Measurements from ENCODE around the gene CANX. TPM values are rescaled to one million over a fixed set of nuclear protein-coding genes. Genes with fewer than 3 reads are reported as not detected.

Gene CANX
- total and polyA plus RNA-seq, 2 of the 13 experiments (the other 11 are each of a cell fraction or from before 2014, with no cell fraction given), result 477 to 680 TPM

GRCh38 chr5:179678223-179679013, 20.3 kb upstream of the CANX start (continued):
- peak; percentile 88; the same call in 1 of the 2 replicates for TF ChIP-seq ATF5 (CRISPR knock-in tag; IDR thresholded peaks at IDR 0.05; ENCODE audit: low read depth)
- TF ChIP-seq ZSCAN9 (CRISPR knock-in tag; IDR thresholded peaks at IDR 0.05; ENCODE audit: borderline replicate concordance), result no peak
- no peak for TF ChIP-seq PBX2 (CRISPR knock-in tag; IDR thresholded peaks at IDR 0.05)
- peak; percentile 82; the same call in 1 of the 2 replicates for TF ChIP-seq NFE2L1 (CRISPR knock-in tag; IDR thresholded peaks at IDR 0.05; ENCODE audit: borderline replicate concordance)
- TF ChIP-seq XRCC5 (optimal IDR thresholded peaks at IDR 0.05; ENCODE audit: low read length), result peak; percentile 58
- TF ChIP-seq SALL1 (CRISPR knock-in tag; IDR thresholded peaks at IDR 0.05), result peak; percentile 89
- TF ChIP-seq ZNF180 (CRISPR knock-in tag; IDR thresholded peaks at IDR 0.05; ENCODE audit: borderline replicate concordance, low read depth), result no peak
- no peak; the same call in 1 of the 2 replicates for TF ChIP-seq ZIK1 (CRISPR knock-in tag; IDR thresholded peaks at IDR 0.05; ENCODE audit: borderline replicate concordance, low read depth)
- TF ChIP-seq FOXA1 (IDR thresholded peaks at IDR 0.05), result no peak
- no peak for TF ChIP-seq FOXA1 (CRISPR knock-in tag; IDR thresholded peaks at IDR 0.05)
- no peak for TF ChIP-seq HDAC6 (IDR thresholded peaks at IDR 0.05; ENCODE audit: low read depth, low read length)
- peak in 1 of 2 experiments; percentile 58; a peak in 1 of 4 replicates for TF ChIP-seq KLF16 (CRISPR knock-in tag; IDR thresholded peaks at IDR 0.05)
- TF ChIP-seq PRDM4 (CRISPR knock-in tag; IDR thresholded peaks at IDR 0.05; ENCODE audit: borderline replicate concordance), result peak; percentile 40; the same call in 1 of the 2 replicates
- 0 out of 2 replicates have a peak, but pooled peaks have one; percentile 67 for TF ChIP-seq ZNF264 (CRISPR knock-in tag; IDR thresholded peaks at IDR 0.05)
- no peak; the same call in 1 of the 2 replicates for TF ChIP-seq NAIF1 (CRISPR knock-in tag; IDR thresholded peaks at IDR 0.05; ENCODE audit: borderline replicate concordance)
- no peak for TF ChIP-seq NR2F1 (CRISPR knock-in tag; IDR thresholded peaks at IDR 0.05)
- peak; percentile 91; the same call in 1 of the 2 replicates for TF ChIP-seq ZNF232 (CRISPR knock-in tag; IDR thresholded peaks at IDR 0.05; ENCODE audit: borderline replicate concordance)
- TF ChIP-seq NONO (IDR thresholded peaks at IDR 0.05), result no peak
- TF ChIP-seq NONO (CRISPR knock-in tag; conservative IDR thresholded peaks at IDR 0.05), result peak; percentile 97
- no peak for TF ChIP-seq PTBP1 (IDR thresholded peaks at IDR 0.05; ENCODE audit: low read depth, low read length, poor library complexity, severe bottlenecking)
- TF ChIP-seq NFYB (CRISPR knock-in tag; IDR thresholded peaks at IDR 0.05), result peak; percentile 41; the same call in 1 of the 2 replicates
- 0 out of 2 replicates have a peak, but pooled peaks have one; percentile 29 for TF ChIP-seq IRX3 (CRISPR knock-in tag; IDR thresholded peaks at IDR 0.05; ENCODE audit: borderline replicate concordance, low read depth)
- no peak; the same call in 1 of the 2 replicates for TF ChIP-seq ZNF740 (CRISPR knock-in tag; IDR thresholded peaks at IDR 0.05)

All from HepG2 (cell line).